OCI-LY1 (cell line): ENCODE data around the gene FAM13A.

ENCODE experiments used
- H2AFZ ChIP-seq: fragments of 200-600 bp; sonication (generic), shearing (Covaris generic); 2 replicates; pipeline ENCODE4 v1.6.0; 2014; ENCODE audit warnings: antibody characterized with exemption, mild to moderate bottlenecking, low read length
- H3F3A ChIP-seq: fragments of 200-600 bp; sonication (generic), shearing (Covaris generic); 2 replicates; pipeline ENCODE4 v1.6.0; 2014; ENCODE audit warnings: mild to moderate bottlenecking, antibody characterized with exemption, low read length, moderate library complexity; ENCODE audit not compliant: insufficient read depth
- H3K27ac ChIP-seq: fragments of 200-600 bp; sonication (generic); 2 replicates; pipeline ENCODE4 v1.5.1; 2014; ENCODE audit warnings: low read length, mixed run types, mild to moderate bottlenecking, low read depth; ENCODE audit not compliant: poor library complexity, severe bottlenecking
- H3K27me3 ChIP-seq: fragments of 200-600 bp; sonication (generic); 2 replicates; pipeline ENCODE4 v1.6.0; 2014; ENCODE audit warnings: antibody characterized with exemption, mild to moderate bottlenecking, low read length, moderate library complexity; ENCODE audit not compliant: insufficient read depth
- H3K36me3 ChIP-seq: fragments of 200-600 bp; sonication (generic); 2 replicates; pipeline ENCODE4 v1.6.1; 2014; ENCODE audit warnings: mild to moderate bottlenecking, antibody characterized with exemption, low read length, moderate library complexity, mixed read lengths; ENCODE audit not compliant: insufficient read depth
- H3K4me1 ChIP-seq: fragments of 200-600 bp; sonication (generic); 2 replicates; pipeline ENCODE4 v1.5.1; 2014; ENCODE audit warnings: mild to moderate bottlenecking, low read length, moderate library complexity; ENCODE audit not compliant: insufficient read depth, severe bottlenecking
- H3K4me2 ChIP-seq: fragments of 200-600 bp; sonication (generic), shearing (Covaris generic); 2 replicates; pipeline ENCODE4 v1.6.1; 2014; ENCODE audit warnings: low read length
- H3K4me3 ChIP-seq: fragments of 200-600 bp; sonication (generic); 2 replicates; pipeline ENCODE4 v1.5.1; 2014; ENCODE audit warnings: low read length, low read depth, mild to moderate bottlenecking, mixed read lengths; ENCODE audit not compliant: poor library complexity, severe bottlenecking
- H3K79me2 ChIP-seq: fragments of 200-600 bp; shearing (Covaris generic); 2 replicates; pipeline ENCODE4 v1.6.1; 2016; ENCODE audit warnings: mixed run types, low read length, mixed read lengths; ENCODE audit not compliant: insufficient read depth
- H3K9ac ChIP-seq: fragments of 200-600 bp; sonication (generic), shearing (Covaris generic); 2 replicates; pipeline ENCODE4 v1.6.1; 2014; ENCODE audit warnings: mild to moderate bottlenecking, low read length, mixed read lengths
- H3K9me2 ChIP-seq: fragments of 200-600 bp; sonication (generic), shearing (Covaris generic); 2 replicates; pipeline ENCODE4 v1.6.1; 2014; ENCODE audit warnings: low read depth, mild to moderate bottlenecking, low read length, mixed read lengths
- H3K9me3 ChIP-seq: fragments of 200-600 bp; shearing (Covaris generic); 2 replicates; pipeline ENCODE4 v1.6.1; 2014; ENCODE audit warnings: low read length, mixed read lengths
- H4K20me1 ChIP-seq: fragments of 200-600 bp; sonication (generic), shearing (Covaris generic); 2 replicates; pipeline ENCODE4 v1.6.0; 2016; ENCODE audit warnings: mild to moderate bottlenecking, low read length; ENCODE audit not compliant: insufficient read depth
- EZH2 ChIP-seq: fragments of 200-600 bp; sonication (generic), shearing (Covaris generic); IDR thresholded peaks from 2 replicates; pipeline ENCODE4 v1.8.0; 2017; ENCODE audit warnings: borderline replicate concordance, mixed run types, mild to moderate bottlenecking, antibody characterized with exemption, low read length, moderate library complexity, mixed read lengths
- TF ChIP-seq, protein P1 (sequence below): fragments of 200-600 bp; sonication (generic), shearing (Covaris generic); IDR thresholded peaks from 2 replicates; pipeline ENCODE4 v1.5.1; 2017; ENCODE audit warnings: mild to moderate bottlenecking, antibody characterized with exemption, low read length, moderate library complexity, mixed read lengths

FAM13A gene

GRCh38 chr4:88737307-88737941, 319.6 kb downstream of the FAM13A start:
- no peaks in the 10 kb centered on the region for H3K79me2 ChIP-seq
- H3K27ac ChIP-seq: no peak overlapping the region
- H3K4me3 ChIP-seq: no peak overlapping the region
- H3K36me3 ChIP-seq: no peaks in the 10 kb centered on the region
- no peaks in the 10 kb centered on the region for H3F3A ChIP-seq
- H3K9me2 ChIP-seq: no peaks in the 10 kb centered on the region
- H3K9me3 ChIP-seq: no peaks in the 10 kb centered on the region
- H3K4me1 ChIP-seq: no peaks in the 10 kb centered on the region
- TF ChIP-seq, protein P1, sequence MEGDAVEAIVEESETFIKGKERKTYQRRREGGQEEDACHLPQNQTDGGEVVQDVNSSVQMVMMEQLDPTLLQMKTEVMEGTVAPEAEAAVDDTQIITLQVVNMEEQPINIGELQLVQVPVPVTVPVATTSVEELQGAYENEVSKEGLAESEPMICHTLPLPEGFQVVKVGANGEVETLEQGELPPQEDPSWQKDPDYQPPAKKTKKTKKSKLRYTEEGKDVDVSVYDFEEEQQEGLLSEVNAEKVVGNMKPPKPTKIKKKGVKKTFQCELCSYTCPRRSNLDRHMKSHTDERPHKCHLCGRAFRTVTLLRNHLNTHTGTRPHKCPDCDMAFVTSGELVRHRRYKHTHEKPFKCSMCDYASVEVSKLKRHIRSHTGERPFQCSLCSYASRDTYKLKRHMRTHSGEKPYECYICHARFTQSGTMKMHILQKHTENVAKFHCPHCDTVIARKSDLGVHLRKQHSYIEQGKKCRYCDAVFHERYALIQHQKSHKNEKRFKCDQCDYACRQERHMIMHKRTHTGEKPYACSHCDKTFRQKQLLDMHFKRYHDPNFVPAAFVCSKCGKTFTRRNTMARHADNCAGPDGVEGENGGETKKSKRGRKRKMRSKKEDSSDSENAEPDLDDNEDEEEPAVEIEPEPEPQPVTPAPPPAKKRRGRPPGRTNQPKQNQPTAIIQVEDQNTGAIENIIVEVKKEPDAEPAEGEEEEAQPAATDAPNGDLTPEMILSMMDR: no peak
- TF ChIP-seq EZH2: no peak
- no peak overlapping the region for H2AFZ ChIP-seq
- H3K27me3 ChIP-seq: no peaks in the 10 kb centered on the region
- no peak overlapping the region for H3K4me2 ChIP-seq
- no peaks in the 10 kb centered on the region for H4K20me1 ChIP-seq
- no peak overlapping the region for H3K9ac ChIP-seq

DNA sequence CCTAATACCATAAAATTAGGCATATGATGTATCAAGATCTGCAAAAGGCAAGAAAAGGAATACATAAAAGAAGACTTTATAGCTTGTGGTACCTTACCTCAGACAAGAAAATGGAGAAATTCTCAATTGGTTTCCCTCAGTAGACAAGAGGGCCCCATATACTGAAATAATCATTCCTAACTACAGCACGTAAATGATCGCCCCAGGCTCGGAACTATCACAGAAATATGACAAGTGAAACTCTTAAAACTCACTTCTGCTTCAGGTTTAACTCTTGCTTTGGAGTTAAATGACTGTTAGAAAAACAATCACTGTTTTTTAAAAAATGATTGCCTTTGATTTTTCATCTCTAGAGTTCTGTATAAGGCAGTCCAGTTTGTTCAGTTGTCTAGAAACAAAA, 320.7 kb downstream of the FAM13A start:
- no peaks in the 10 kb centered on the region for H3K27me3 ChIP-seq
- H3K9ac ChIP-seq: no peak overlapping the region
- no peaks in the 10 kb centered on the region for H3K4me1 ChIP-seq
- H3K4me2 ChIP-seq: no peak overlapping the region
- H3K4me3 ChIP-seq: no peak overlapping the region
- TF ChIP-seq EZH2: no peak
- TF ChIP-seq, protein P1: no peak
- no peak overlapping the region for H2AFZ ChIP-seq
- no peaks in the 10 kb centered on the region for H3K9me3 ChIP-seq
- H3K27ac ChIP-seq: no peak overlapping the region
- H3K79me2 ChIP-seq: no peaks in the 10 kb centered on the region
- no peaks in the 10 kb centered on the region for H3K36me3 ChIP-seq
- no peaks in the 10 kb centered on the region for H3K9me2 ChIP-seq
- H3F3A ChIP-seq: no peaks in the 10 kb centered on the region
- no peaks in the 10 kb centered on the region for H4K20me1 ChIP-seq

GRCh38 chr4:88735564-88735963, 321.4 kb downstream of the FAM13A start:
- Histone ChIP-seq H2AFZ (no peak overlapping the region), H3K9me2 (no peaks in the 10 kb centered on the region), H4K20me1 (no peaks in the 10 kb centered on the region), H3K4me1 (no peaks in the 10 kb centered on the region), H3K36me3 (no peaks in the 10 kb centered on the region), H3F3A (no peaks in the 10 kb centered on the region), H3K27me3 (no peaks in the 10 kb centered on the region), H3K9ac (no peak overlapping the region), H3K4me2 (no peak overlapping the region), H3K27ac (no peak overlapping the region), H3K79me2 (no peaks in the 10 kb centered on the region), H3K9me3 (no peaks in the 10 kb centered on the region), H3K4me3 (no peak overlapping the region)
- TF ChIP-seq, protein P1: no peak
- TF ChIP-seq EZH2: no peak
